ENCODE data around the gene SMARCB1. TPM values are rescaled to one million over a fixed set of nuclear protein-coding genes. Genes with fewer than 3 reads are reported as not detected.
A peak's percentile ranks its signal among the peaks of the same experiment; 100 is the strongest.

The SMARCB1 gene
- total and polyA plus RNA-seq, 12 donors: 26.8 to 73.1 (median 39.8) TPM

GRCh38 chr22:23856721-23857605 lies 70.2 kb downstream of the SMARCB1 start:
- peak overlapping the region; percentile 50 to 82 (median 70) for H3K4me3 ChIP-seq
- peak overlapping the region; percentile 82 to 97 (median 94) for H3K27ac ChIP-seq
- peaks cover 0 to 27% (median 15%) of the 10 kb centered on the region in 9 donors for H3K4me1 ChIP-seq
- 3 to 6% methylated on average over 54 to 58 of the region's 58 CpGs for WGBS, 2 donors
- peak in 3 of 9 donors; percentile 8 to 14 (median 12) for TF ChIP-seq CTCF (IDR thresholded peaks at IDR 0.05)
- no peaks in the 10 kb centered on the region for H3K27me3 ChIP-seq
- ATAC-seq (peak; percentile 41 to 79 (median 62)), DNase-seq (peak; percentile 44 to 54)
- intact Hi-C loops (cut with DNase I): loop anchor here in 3 of 10 donors (5.0 to 10.0 kb wide), 4 partner anchors 35 to 330 kb away; partner anchors contain the start of gene MIF (in 1 of the 3)
- no peaks in the 10 kb centered on the region for H3K36me3 ChIP-seq
- H3K9me3 ChIP-seq: no peaks in the 10 kb centered on the region

GRCh38 chr22:23857606-23858483 lies 71.1 kb downstream of the SMARCB1 start, which contains the start of gene SLC2A11:
SLC2A11 (plus strand) TSS chr22:23857875; CDS start chr22:23858000, 125 bp downstream.
- Histone ChIP-seq H3K36me3 (peaks cover 0 to 2% (median 0%) of the 10 kb centered on the region in 9 donors), H3K4me1 (peaks cover 0 to 27% (median 15%) of the 10 kb centered on the region in 9 donors), H3K27ac (peak within 1 kb of the TSS; percentile 82 to 97 (median 94)), H3K4me3 (peak within 1 kb of the TSS; percentile 50 to 82 (median 70)), H3K9me3 (no peaks in the 10 kb centered on the region), H3K27me3 (no peaks in the 10 kb centered on the region)
- TF ChIP-seq CTCF (IDR thresholded peaks at IDR 0.05): peak in 4 of 9 donors; percentile 20 to 33 (median 30)
- 0 to 1% methylated on average over 58 to 60 of the region's 60 CpGs for WGBS, 2 donors
- DNase-seq (peak; percentile 96 to 98), ATAC-seq (peak; percentile 93 to 98 (median 97))
- intact Hi-C loops (cut with DNase I): loop anchor here in 3 of 10 donors (5.0 to 10.0 kb wide), 4 partner anchors 34 to 331 kb away; partner anchors contain the start of gene MIF (in 1 of the 3)

GRCh38 chr22:23858484-23858815 lies 71.7 kb downstream of the SMARCB1 start:
- Histone ChIP-seq H3K27ac (peak overlapping the region in 9 of 10 donors; percentile 86 to 97 (median 95)), H3K9me3 (no peaks in the 10 kb centered on the region), H3K27me3 (no peaks in the 10 kb centered on the region), H3K4me3 (peak overlapping the region in 9 of 10 donors; percentile 50 to 82 (median 74)), H3K36me3 (peaks cover 0 to 8% (median 0%) of the 10 kb centered on the region in 9 donors), H3K4me1 (peaks cover 0 to 27% (median 15%) of the 10 kb centered on the region in 9 donors)
- DNase-seq (no peak), ATAC-seq (no peak)
- intact Hi-C loops (cut with DNase I): loop anchor here in 3 of 10 donors (5.0 to 10.0 kb wide), 4 partner anchors 34 to 331 kb away; partner anchors contain the start of gene MIF (in 1 of the 3)
- 60 to 61% methylated on average over 7 of the region's 7 CpGs for WGBS, 2 donors
- TF ChIP-seq CTCF (IDR thresholded peaks at IDR 0.05): no peak

All from heart right ventricle (tissue), 16 donors.